Central memory CD8-positive, alpha-beta T cell (primary cell): ENCODE results near the gene ZSCAN21.
"Not testable (repeated sequence)": the region's sequence is repeated elsewhere in the genome, so short reads cannot be mapped to it uniquely, and the experiment has no call there.

Experiments used
- ATAC-seq: fragments of 150-1000 bp; cut with Tn5 transposase; replicated peaks from 2 replicates; pipeline ENCODE4 v1.10.0; 2022; ENCODE audit warnings: mild to moderate bottlenecking, moderate FRiP score, moderate number of reproducible peaks; ENCODE audit not compliant: poor library complexity, severe bottlenecking; ENCODE audit errors: extremely low read depth
- DNase-seq, 2 donors: peaks; one replicate each; pipeline ENCODE4 v3.0.0; 2021; ENCODE audit warnings: low spot score in 2 of 2
- H3K27ac Mint-ChIP-seq: one replicate; pipeline ENCODE4 v1.8.0; 2022; ENCODE audit warnings: low read depth, mild to moderate bottlenecking, moderate library complexity, mixed read lengths
- H3K27me3 Mint-ChIP-seq: one replicate; pipeline ENCODE4 v1.8.0; 2022; ENCODE audit warnings: mixed read lengths
- H3K36me3 Mint-ChIP-seq: one replicate; pipeline ENCODE4 v1.8.0; 2022; ENCODE audit warnings: mild to moderate bottlenecking, moderate library complexity, mixed read lengths; ENCODE audit not compliant: insufficient read depth
- H3K4me1 Mint-ChIP-seq: one replicate; pipeline ENCODE4 v1.8.0; 2022; ENCODE audit warnings: mixed read lengths
- H3K4me3 Mint-ChIP-seq: one replicate; pipeline ENCODE4 v1.8.0; 2022; ENCODE audit warnings: mild to moderate bottlenecking, moderate library complexity, mixed read lengths
- H3K9me3 Mint-ChIP-seq: one replicate; pipeline ENCODE4 v1.8.0; 2022; ENCODE audit warnings: mixed read lengths

Gene ZSCAN21

DNA sequence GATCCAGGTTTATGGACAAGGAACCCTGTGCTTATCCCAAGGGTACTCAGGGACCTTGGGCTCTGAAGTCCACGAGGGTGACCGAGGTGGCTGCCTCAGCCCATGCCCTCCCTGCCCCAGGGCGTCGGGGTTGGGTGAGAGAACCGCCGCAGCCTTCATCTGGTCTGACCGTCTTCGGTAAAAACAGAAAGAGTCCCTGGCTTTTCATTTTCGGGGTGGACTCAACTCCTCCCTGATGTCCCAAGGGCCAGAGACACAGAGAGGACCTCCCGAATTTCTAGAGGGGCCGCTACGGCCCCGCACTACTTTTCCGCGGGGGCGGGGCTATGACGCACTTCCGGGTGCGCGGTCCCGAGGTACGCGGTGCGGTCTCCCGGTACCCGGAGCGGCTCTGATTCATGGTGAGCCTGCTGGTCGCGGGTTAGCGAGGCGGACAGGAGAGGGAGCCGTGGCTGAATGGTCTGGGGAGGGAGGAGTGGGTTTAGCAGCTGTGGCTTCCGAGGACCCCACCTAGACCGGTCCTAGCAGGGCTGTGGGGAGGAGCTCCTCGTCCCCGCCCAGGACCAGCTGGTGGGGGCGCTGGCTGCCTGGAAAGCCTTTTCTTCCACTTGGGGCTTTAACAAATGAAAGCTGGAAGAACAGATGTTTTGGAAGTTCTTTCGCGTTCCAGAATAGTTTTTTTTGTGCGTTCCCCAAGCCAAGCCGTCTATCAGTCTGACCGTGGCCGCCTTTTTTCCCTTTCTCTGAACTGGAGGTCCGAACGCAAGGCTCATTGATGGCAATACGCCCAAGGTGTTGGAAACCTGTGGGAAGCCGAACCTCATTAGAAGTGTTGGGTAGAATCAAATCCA is at the start of gene ZSCAN21:
TSS of gene ZSCAN21 (plus strand) at position 334 of the 851 bp plus-strand sequence. CDS start 7,233 bp downstream, outside the sequence.
- Mint-ChIP-seq H3K4me1 (peaks cover 13% of the 10 kb centered on the region), H3K27ac (peak within 1 kb of the TSS; percentile 92), H3K27me3 (no peaks in the 10 kb centered on the region), H3K36me3 (peaks cover 3% of the 10 kb centered on the region), H3K4me3 (peak within 1 kb of the TSS; percentile 88), H3K9me3 (no peaks in the 10 kb centered on the region)
- DNase-seq (peak; percentile 65 to 66), ATAC-seq (peak; percentile 82)

DNA sequence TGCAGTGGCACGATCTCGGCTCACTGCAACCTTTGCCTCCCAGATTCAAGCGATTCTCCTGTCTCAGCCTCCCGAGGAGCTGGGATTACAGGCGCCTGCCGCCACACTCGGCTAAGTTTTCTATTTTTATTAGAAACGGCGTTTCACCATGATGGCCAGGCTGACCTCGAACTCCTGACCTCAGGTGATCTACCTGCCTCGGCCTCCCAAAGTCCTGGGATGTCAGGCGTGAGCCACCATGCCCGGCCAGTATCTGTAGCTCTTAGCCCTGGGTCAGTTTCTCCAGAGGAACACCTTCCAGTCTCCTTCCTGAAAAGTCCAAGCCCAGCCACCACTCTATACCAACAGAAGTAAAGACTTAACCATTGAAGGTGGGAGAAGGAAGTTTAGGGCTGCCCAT is 49.3 kb upstream of the ZSCAN21 start:
- H3K27ac Mint-ChIP-seq = no peak overlapping the region
- H3K27me3 Mint-ChIP-seq = no peaks in the 10 kb centered on the region
- DNase-seq (no peak), ATAC-seq (no peak)
- H3K4me3 Mint-ChIP-seq = no peak overlapping the region
- peaks cover 5% of the 10 kb centered on the region for H3K36me3 Mint-ChIP-seq
- H3K4me1 Mint-ChIP-seq = peaks cover 15% of the 10 kb centered on the region
- no peaks in the 10 kb centered on the region for H3K9me3 Mint-ChIP-seq

- no peak overlapping the region for H3K27ac Mint-ChIP-seq
- no peak overlapping the region for H3K4me3 Mint-ChIP-seq
- peaks cover 7% of the 10 kb centered on the region for H3K27me3 Mint-ChIP-seq
- no peaks in the 10 kb centered on the region for H3K36me3 Mint-ChIP-seq
- ATAC-seq (no peak), DNase-seq (no peak)
- no peaks in the 10 kb centered on the region for H3K9me3 Mint-ChIP-seq
- no peaks in the 10 kb centered on the region for H3K4me1 Mint-ChIP-seq
Measured at GRCh38 chr7:100003711-100004661, 45.6 kb upstream of the ZSCAN21 start.

- ATAC-seq (no peak), DNase-seq (no peak)
- Mint-ChIP-seq H3K27ac (no peak overlapping the region), H3K27me3 (peaks cover 16% of the 10 kb centered on the region), H3K9me3 (no peaks in the 10 kb centered on the region), H3K36me3 (no peaks in the 10 kb centered on the region), H3K4me3 (no peak overlapping the region), H3K4me1 (no peaks in the 10 kb centered on the region)
Measured at GRCh38 chr7:100007887-100008286, 41.7 kb upstream of the ZSCAN21 start.

GRCh38 chr7:100008525-100008924 is 41.0 kb upstream of the ZSCAN21 start:
- H3K9me3 Mint-ChIP-seq = no peaks in the 10 kb centered on the region
- no peaks in the 10 kb centered on the region for H3K36me3 Mint-ChIP-seq
- no peak for ATAC-seq
- no peak overlapping the region for H3K27ac Mint-ChIP-seq
- H3K27me3 Mint-ChIP-seq = peaks cover 16% of the 10 kb centered on the region
- no peak for DNase-seq
- H3K4me3 Mint-ChIP-seq = no peak overlapping the region
- H3K4me1 Mint-ChIP-seq = no peaks in the 10 kb centered on the region

DNA sequence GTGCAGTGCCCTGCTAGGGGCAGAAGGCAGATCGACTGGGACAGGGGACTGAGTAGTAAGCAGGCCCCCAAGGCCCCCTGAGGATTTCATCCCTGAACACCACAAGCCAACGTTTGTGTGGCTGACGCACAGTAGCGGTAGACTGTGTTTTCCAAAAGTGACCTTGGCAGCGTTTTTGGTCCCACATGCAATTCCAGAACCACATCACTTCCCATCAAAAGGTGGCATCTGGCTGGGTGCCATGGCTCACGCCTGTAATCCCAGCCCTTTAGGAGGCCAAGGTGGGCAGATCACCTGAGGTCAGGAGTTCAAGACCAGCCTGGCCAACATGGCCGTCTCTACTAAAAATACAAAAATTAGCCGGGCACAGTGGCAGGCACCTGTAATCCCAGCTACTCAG is 39.6 kb upstream of the ZSCAN21 start:
- DNase-seq, H3K9me3 Mint-ChIP-seq, H3K36me3 Mint-ChIP-seq, H3K4me3 Mint-ChIP-seq, H3K27ac Mint-ChIP-seq, ATAC-seq, H3K4me1 Mint-ChIP-seq: not testable (repeated sequence)
- peaks cover 16% of the 10 kb centered on the region for H3K27me3 Mint-ChIP-seq

GRCh38 chr7:100010901-100011300 is 38.7 kb upstream of the ZSCAN21 start:
- no peak overlapping the region for H3K27ac Mint-ChIP-seq
- H3K4me3 Mint-ChIP-seq = no peak overlapping the region
- DNase-seq (no peak), ATAC-seq (no peak)
- H3K4me1 Mint-ChIP-seq = peaks cover 7% of the 10 kb centered on the region
- peaks cover 3% of the 10 kb centered on the region for H3K36me3 Mint-ChIP-seq
- H3K27me3 Mint-ChIP-seq = peaks cover 16% of the 10 kb centered on the region
- H3K9me3 Mint-ChIP-seq = no peaks in the 10 kb centered on the region

DNA sequence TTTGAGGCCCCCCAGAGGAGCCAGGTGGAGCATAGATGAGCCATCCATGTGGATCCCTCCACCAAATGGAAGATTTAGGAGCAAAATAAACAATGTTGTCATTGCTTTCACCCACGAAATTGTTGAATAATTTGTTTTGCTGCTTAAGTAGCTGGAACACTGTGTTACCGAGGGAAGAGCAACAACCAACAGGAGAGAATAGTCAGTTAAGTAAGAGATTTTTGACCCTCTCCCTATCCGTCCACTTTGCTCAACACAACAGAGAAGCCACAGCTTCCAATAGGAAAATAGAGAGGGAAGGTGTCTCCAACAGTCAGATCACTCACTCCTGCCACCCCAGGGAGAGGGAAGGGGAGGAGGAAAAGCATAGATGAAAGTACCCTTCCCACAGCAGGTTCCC is 38.1 kb upstream of the ZSCAN21 start:
- Mint-ChIP-seq H3K4me1 (peaks cover 13% of the 10 kb centered on the region), H3K9me3 (no peaks in the 10 kb centered on the region), H3K27ac (no peak overlapping the region), H3K36me3 (peaks cover 9% of the 10 kb centered on the region), H3K4me3 (no peak overlapping the region), H3K27me3 (peaks cover 16% of the 10 kb centered on the region)
- no peak for DNase-seq
- ATAC-seq = no peak

- DNase-seq, ATAC-seq, H3K4me3 Mint-ChIP-seq, H3K9me3 Mint-ChIP-seq, H3K27ac Mint-ChIP-seq: not testable (repeated sequence)
- peaks cover 12% of the 10 kb centered on the region for H3K36me3 Mint-ChIP-seq
- peaks cover 16% of the 10 kb centered on the region for H3K4me1 Mint-ChIP-seq
- peaks cover 16% of the 10 kb centered on the region for H3K27me3 Mint-ChIP-seq
Measured at GRCh38 chr7:100012385-100013327, 36.9 kb upstream of the ZSCAN21 start.

- H3K36me3 Mint-ChIP-seq = peaks cover 12% of the 10 kb centered on the region
- H3K4me3 Mint-ChIP-seq = no peak overlapping the region
- H3K9me3 Mint-ChIP-seq = no peaks in the 10 kb centered on the region
- ATAC-seq (no peak), DNase-seq (no peak)
- peaks cover 21% of the 10 kb centered on the region for H3K4me1 Mint-ChIP-seq
- no peak overlapping the region for H3K27ac Mint-ChIP-seq
- H3K27me3 Mint-ChIP-seq = peaks cover 12% of the 10 kb centered on the region
Measured at GRCh38 chr7:100013328-100013676, 36.3 kb upstream of the ZSCAN21 start.

GRCh38 chr7:100015232-100016214 is 34.1 kb upstream of the ZSCAN21 start, which contains the start of gene ZKSCAN1:
Gene ZKSCAN1 (plus strand): TSS chr7:100015596. CDS start chr7:100023507, 7,911 bp downstream.
- peaks cover 30% of the 10 kb centered on the region for H3K4me1 Mint-ChIP-seq
- ATAC-seq (peak; percentile 99), DNase-seq (peak; percentile 70 to 71)
- H3K27me3 Mint-ChIP-seq = peaks cover 9% of the 10 kb centered on the region
- peak within 1 kb of the TSS; percentile 84 for H3K4me3 Mint-ChIP-seq
- H3K36me3 Mint-ChIP-seq = peaks cover 16% of the 10 kb centered on the region
- no peaks in the 10 kb centered on the region for H3K9me3 Mint-ChIP-seq
- peak within 1 kb of the TSS; percentile 91 for H3K27ac Mint-ChIP-seq
